ENCODE results near the gene PDIA6.

DNA sequence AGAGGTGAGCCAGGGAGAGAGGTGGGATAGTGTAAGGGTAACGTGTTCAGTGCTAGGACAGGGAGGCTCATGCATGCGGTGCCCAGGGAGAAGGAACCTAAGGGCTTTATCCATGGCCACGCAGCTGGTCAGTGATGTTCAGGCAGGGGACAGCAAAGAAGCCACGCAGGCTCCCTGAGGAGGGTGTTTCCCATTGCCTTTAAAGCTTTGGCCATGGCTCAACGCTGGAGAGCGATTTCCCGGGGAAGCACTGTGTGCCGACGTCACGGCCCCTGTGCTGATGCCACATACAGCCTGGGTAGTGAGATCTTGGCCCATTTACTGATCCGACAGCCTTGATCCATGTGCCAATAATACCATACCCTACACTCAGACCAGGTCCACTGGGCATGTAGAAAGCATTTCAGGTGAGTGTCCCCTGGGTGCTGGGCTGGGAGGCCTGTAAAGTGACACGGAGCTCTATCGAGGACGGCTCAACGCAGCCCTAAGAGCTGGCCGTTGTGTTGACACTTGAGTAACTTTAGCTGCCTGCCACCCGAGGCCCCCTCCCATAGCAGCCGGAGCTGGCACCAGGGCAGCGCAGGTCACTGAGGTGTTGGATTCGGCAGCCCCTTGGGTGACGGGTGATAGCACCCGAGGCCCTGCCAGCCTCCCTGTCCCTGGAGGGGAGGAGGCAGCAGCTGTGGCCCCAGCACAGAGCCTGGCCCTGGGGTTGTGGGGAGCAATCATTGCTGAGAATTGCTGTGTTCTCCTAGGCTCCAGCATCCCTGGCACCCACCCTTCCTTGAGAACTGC lies 41.4 kb downstream of the PDIA6 start:
- TF ChIP-seq, protein P1, sequence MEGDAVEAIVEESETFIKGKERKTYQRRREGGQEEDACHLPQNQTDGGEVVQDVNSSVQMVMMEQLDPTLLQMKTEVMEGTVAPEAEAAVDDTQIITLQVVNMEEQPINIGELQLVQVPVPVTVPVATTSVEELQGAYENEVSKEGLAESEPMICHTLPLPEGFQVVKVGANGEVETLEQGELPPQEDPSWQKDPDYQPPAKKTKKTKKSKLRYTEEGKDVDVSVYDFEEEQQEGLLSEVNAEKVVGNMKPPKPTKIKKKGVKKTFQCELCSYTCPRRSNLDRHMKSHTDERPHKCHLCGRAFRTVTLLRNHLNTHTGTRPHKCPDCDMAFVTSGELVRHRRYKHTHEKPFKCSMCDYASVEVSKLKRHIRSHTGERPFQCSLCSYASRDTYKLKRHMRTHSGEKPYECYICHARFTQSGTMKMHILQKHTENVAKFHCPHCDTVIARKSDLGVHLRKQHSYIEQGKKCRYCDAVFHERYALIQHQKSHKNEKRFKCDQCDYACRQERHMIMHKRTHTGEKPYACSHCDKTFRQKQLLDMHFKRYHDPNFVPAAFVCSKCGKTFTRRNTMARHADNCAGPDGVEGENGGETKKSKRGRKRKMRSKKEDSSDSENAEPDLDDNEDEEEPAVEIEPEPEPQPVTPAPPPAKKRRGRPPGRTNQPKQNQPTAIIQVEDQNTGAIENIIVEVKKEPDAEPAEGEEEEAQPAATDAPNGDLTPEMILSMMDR (IDR thresholded peaks at IDR 0.05) = no peak
- no peak for TF ChIP-seq POLR2A (IDR thresholded peaks at IDR 0.05)

All from body of pancreas (tissue), 4 donors.